ENCODE measurements around the gene ADPRS. TPM values are rescaled to one million over a fixed set of nuclear protein-coding genes. Genes with fewer than 3 reads are reported as not detected.

Gene ADPRS
- total and polyA plus RNA-seq, 9 of the 15 experiments (the other 6 are each of a cell fraction or from before 2014, with no cell fraction given) = 5.9 to 40.0 (median 27.4) TPM

GRCh38 chr1:36128126-36128904 lies 39.6 kb downstream of the ADPRS start (continued):
- TF ChIP-seq HOMEZ (CRISPR knock-in tag; IDR thresholded peaks at IDR 0.05) = no peak
- no peak; the same call in 1 of the 2 replicates for TF ChIP-seq VEZF1 (CRISPR knock-in tag; IDR thresholded peaks at IDR 0.05)
- TF ChIP-seq CBFA2T2 (conservative IDR thresholded peaks at IDR 0.05) = peak; percentile 81
- TF ChIP-seq ZNF696 (CRISPR knock-in tag; conservative IDR thresholded peaks at IDR 0.05) = no peak
- TF ChIP-seq CREB5 (CRISPR knock-in tag; IDR thresholded peaks at IDR 0.05) = no peak
- TF ChIP-seq IRF9 (tag; IDR thresholded peaks at IDR 0.05) = no peak
- no peak for TF ChIP-seq ZBTB40 (IDR thresholded peaks at IDR 0.05)
- no peak for TF ChIP-seq ZBTB40 (CRISPR knock-in tag; IDR thresholded peaks at IDR 0.05)
- peak; percentile 32; the same call in 1 of the 2 replicates for TF ChIP-seq EP300 (IDR thresholded peaks at IDR 0.05; ENCODE audit: low read length)
- TF ChIP-seq TEAD1 (CRISPR knock-in tag; IDR thresholded peaks at IDR 0.05) = no peak; a peak in 1 of 4 replicates
- no peak for TF ChIP-seq ZNF124 (CRISPR knock-in tag; IDR thresholded peaks at IDR 0.05)
- peak; percentile 69 for TF ChIP-seq TCF3 (CRISPR knock-in tag; IDR thresholded peaks at IDR 0.05)
